H9 (cell line): ENCODE measurements around the gene RASA3. TPM values are rescaled to one million over a fixed set of nuclear protein-coding genes. Genes with fewer than 3 reads are reported as not detected.

Experiments used
- DNase-seq: peaks from one replicate; pipeline ENCODE4 v3.0.0-alpha.2; 2017
- H2AFZ ChIP-seq: one replicate; pipeline ENCODE4 v1.6.1; 2013; ENCODE audit warnings: mild to moderate bottlenecking, low read length, control low read depth, moderate library complexity
- H2AK5ac ChIP-seq: 2 replicates; pipeline ENCODE4 v1.6.1; 2013; ENCODE audit warnings: low read length, control low read depth, mixed read lengths; ENCODE audit not compliant: insufficient read length
- H2BK120ac ChIP-seq: one replicate; pipeline ENCODE4 v1.6.1; 2013; ENCODE audit warnings: low read depth, mild to moderate bottlenecking, low read length, control low read depth, inconsistent platforms; ENCODE audit not compliant: poor library complexity, severe bottlenecking
- H2BK12ac ChIP-seq: 2 replicates; pipeline ENCODE4 v1.6.1; 2013; ENCODE audit warnings: low read length, control low read depth, mixed read lengths, low read depth; ENCODE audit not compliant: insufficient read length
- H2BK15ac ChIP-seq: 2 replicates; pipeline ENCODE4 v1.6.1; 2013; ENCODE audit warnings: low read depth, low read length, control low read depth
- H2BK20ac ChIP-seq: one replicate; pipeline ENCODE4 v1.6.1; 2013; ENCODE audit warnings: low read depth, mild to moderate bottlenecking, low read length, control low read depth, inconsistent platforms; ENCODE audit not compliant: poor library complexity, severe bottlenecking
- H2BK5ac ChIP-seq: 2 replicates; pipeline ENCODE4 v1.6.1; 2013; ENCODE audit warnings: low read length, control low read depth, mixed read lengths; ENCODE audit not compliant: insufficient read length
- H3K14ac ChIP-seq: 2 replicates; pipeline ENCODE4 v1.6.1; 2013; ENCODE audit warnings: low read length, control low read depth; ENCODE audit not compliant: insufficient read depth
- H3K18ac ChIP-seq: 2 replicates; pipeline ENCODE4 v1.6.1; 2013; ENCODE audit warnings: low read depth, mild to moderate bottlenecking, mixed read lengths, low read length, control low read depth; ENCODE audit not compliant: insufficient read length
- H3K23ac ChIP-seq: 2 replicates; pipeline ENCODE4 v1.6.1; 2013; ENCODE audit warnings: low read length, control low read depth, mixed read lengths, low read depth; ENCODE audit not compliant: insufficient read length
- H3K23me2 ChIP-seq: 2 replicates; pipeline ENCODE4 v1.6.1; 2013; ENCODE audit warnings: low read depth, mild to moderate bottlenecking, mixed read lengths, low read length, control low read depth; ENCODE audit not compliant: insufficient read length, poor library complexity, severe bottlenecking
- H3K27ac ChIP-seq: 2 replicates; pipeline ENCODE4 v1.5.1; 2013; ENCODE audit warnings: low read length, control low read depth, mixed read lengths, low read depth; ENCODE audit not compliant: insufficient read length
- H3K27me3 ChIP-seq: 2 replicates; pipeline ENCODE4 v1.6.1; 2013; ENCODE audit warnings: low read length, control low read depth, inconsistent platforms; ENCODE audit not compliant: insufficient read depth
- H3K4ac ChIP-seq: 2 replicates; pipeline ENCODE4 v1.6.1; 2013; ENCODE audit warnings: low read depth, mild to moderate bottlenecking, control low read depth, inconsistent platforms, low read length, moderate library complexity
- H3K4me1 ChIP-seq: 2 replicates; pipeline ENCODE4 v1.6.1; 2013; ENCODE audit warnings: low read length, control low read depth, inconsistent platforms; ENCODE audit not compliant: insufficient read depth
- H3K4me2 ChIP-seq: 2 replicates; pipeline ENCODE4 v1.6.1; 2013; ENCODE audit warnings: low read length, control low read depth, mixed read lengths; ENCODE audit not compliant: insufficient read length, insufficient read depth
- H3K56ac ChIP-seq: 2 replicates; pipeline ENCODE4 v1.6.1; 2013; ENCODE audit warnings: low read depth, mild to moderate bottlenecking, mixed read lengths, low read length, control low read depth; ENCODE audit not compliant: insufficient read length
- H3K79me1 ChIP-seq: 2 replicates; pipeline ENCODE4 v1.6.1; 2013; ENCODE audit warnings: low read depth, mild to moderate bottlenecking, moderate library complexity, low read length, control low read depth, inconsistent platforms; ENCODE audit not compliant: insufficient read depth, poor library complexity, severe bottlenecking
- H3K79me2 ChIP-seq: 2 replicates; pipeline ENCODE4 v1.6.1; 2013; ENCODE audit warnings: low read length, control low read depth, inconsistent platforms; ENCODE audit not compliant: insufficient read depth
- H3K9ac ChIP-seq: 2 replicates; pipeline ENCODE4 v1.6.1; 2013; ENCODE audit warnings: low read length, control low read depth, mixed read lengths; ENCODE audit not compliant: insufficient read length; ENCODE audit errors: extremely low read depth
- H3K9me3 ChIP-seq: one replicate; pipeline ENCODE4 v1.6.1; 2013; ENCODE audit warnings: low read depth, low read length, inconsistent platforms; ENCODE audit not compliant: control insufficient read depth
- H3T11ph ChIP-seq: one replicate; pipeline ENCODE4 v1.6.1; 2013; ENCODE audit warnings: mild to moderate bottlenecking, low read length, control low read depth, inconsistent platforms
- H4K20me1 ChIP-seq: one replicate; pipeline ENCODE4 v1.6.1; 2013; ENCODE audit not compliant: control insufficient read depth, insufficient read length, insufficient read depth
- H4K5ac ChIP-seq: 2 replicates; pipeline ENCODE4 v1.6.1; 2013; ENCODE audit warnings: low read depth, mild to moderate bottlenecking, mixed read lengths, low read length, control low read depth; ENCODE audit not compliant: insufficient read length
- H4K8ac ChIP-seq: replicated peaks from 2 replicates; pipeline ENCODE4 v1.6.1; 2013; ENCODE audit warnings: low read length, control low read depth, mixed read lengths, low read depth; ENCODE audit not compliant: insufficient read length
- H4K91ac ChIP-seq: 2 replicates; pipeline ENCODE4 v1.6.1; 2013; ENCODE audit warnings: low read depth, mild to moderate bottlenecking, moderate library complexity, mixed read lengths, low read length, control low read depth; ENCODE audit not compliant: insufficient read length
- H3K27ac Mint-ChIP-seq, 3 experiments: 2 replicates in 2 of 3; 3 replicates in 1 of 3; pipeline ENCODE4 v1.8.0; 2020 to 2021; ENCODE audit warnings: mixed read lengths in 3 of 3, mild to moderate bottlenecking in 1 of 3, moderate library complexity in 1 of 3
- H3K27me3 Mint-ChIP-seq: 2 replicates; pipeline ENCODE4 v1.8.0; 2021; ENCODE audit warnings: low read depth, mild to moderate bottlenecking, moderate library complexity, mixed read lengths
- H3K36me3 Mint-ChIP-seq, 3 experiments: 2 replicates in 2 of 3; 3 replicates in 1 of 3; pipeline ENCODE4 v1.8.0; 2020 to 2021; ENCODE audit warnings: low read depth in 3 of 3, mixed read lengths in 3 of 3; ENCODE audit not compliant: insufficient read depth in 1 of 3
- H3K4me1 Mint-ChIP-seq, 2 experiments: 2 replicates each; pipeline ENCODE4 v1.8.0; 2020; ENCODE audit warnings: mixed read lengths in 2 of 2
- H3K4me3 Mint-ChIP-seq, 2 experiments: 2 replicates in 1 of 2; 3 replicates in 1 of 2; pipeline ENCODE4 v1.8.0; 2020 to 2021; ENCODE audit warnings: mild to moderate bottlenecking in 2 of 2, mixed read lengths in 2 of 2, moderate library complexity in 1 of 2
- H3K9me3 Mint-ChIP-seq, 2 experiments: 2 replicates in 1 of 2; 3 replicates in 1 of 2; pipeline ENCODE4 v1.8.0; 2020; ENCODE audit warnings: mild to moderate bottlenecking in 2 of 2, mixed read lengths in 2 of 2, moderate library complexity in 1 of 2
- WGBS: extraction: QIAGEN DNeasy Blood & Tissue Kit; methylation state at CpG from one replicate; pipeline ENCODE4 v1.1.7; 2013; ENCODE audit warnings: missing lambda C conversion rate, low lambda C conversion rate, mixed read lengths; ENCODE audit not compliant: insufficient read length; ENCODE audit errors: extremely low coverage; 5-methylcytosine and 5-hydroxymethylcytosine counted together
- total RNA-seq: library from RNA; stranded (reverse); gene quantifications from 2 replicates; pipeline ENCODE4 v1.2.1, GENCODE V29; 2021
- TF ChIP-seq, protein P1 (sequence below): fragments of 200-600 bp; sonication (generic); conservative IDR thresholded peaks from 3 replicates; pipeline ENCODE4 v1.8.0; 2021; ENCODE audit warnings: antibody characterized with exemption, mild to moderate bottlenecking

The RASA3 gene
- total RNA-seq, 1 experiment from 2014 or later, result 12.3 TPM

DNA sequence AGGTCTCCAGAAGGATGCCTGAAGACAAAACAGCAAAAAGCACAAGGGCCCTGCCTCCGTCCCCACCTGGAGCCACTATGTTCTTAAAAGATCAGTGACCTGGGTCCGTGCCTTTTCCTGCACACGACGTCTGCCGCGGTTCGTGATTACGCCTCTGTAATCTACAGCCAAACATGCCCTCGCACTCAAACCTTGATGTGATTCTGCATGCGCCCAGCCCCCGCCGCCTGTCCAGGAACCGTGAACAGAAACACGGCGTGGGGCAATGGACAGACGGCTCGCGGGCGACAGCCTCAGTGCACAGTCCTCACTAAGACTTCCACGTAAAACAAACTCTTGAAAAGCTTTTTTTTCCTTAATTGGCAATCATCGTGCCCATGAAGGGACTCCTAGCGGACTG is 174.1 kb downstream of the RASA3 start:
- H3K27me3 Mint-ChIP-seq, result peaks cover 31% of the 10 kb centered on the region
- H3K27me3 ChIP-seq, result no peaks in the 10 kb centered on the region
- H3K4me1 Mint-ChIP-seq, result no peaks in the 10 kb centered on the region
- H3K23ac ChIP-seq, result no peak overlapping the region
- H4K91ac ChIP-seq, result no peak overlapping the region
- no peaks in the 10 kb centered on the region for H3K4me1 ChIP-seq
- no peak overlapping the region for H2BK20ac ChIP-seq
- H3K27ac Mint-ChIP-seq, result no peak overlapping the region
- H3K23me2 ChIP-seq, result no peaks in the 10 kb centered on the region
- H3K9me3 ChIP-seq, result peaks cover 19% of the 10 kb centered on the region
- no peak overlapping the region for H3K4me2 ChIP-seq
- no peak overlapping the region for H2BK5ac ChIP-seq
- H2BK12ac ChIP-seq, result no peak overlapping the region
- peaks cover 64 to 68% of the 10 kb centered on the region in 2 experiments for H3K9me3 Mint-ChIP-seq
- H3T11ph ChIP-seq, result no peak overlapping the region
- WGBS, result no CpG with 5 or more reads among the region's 22 CpGs
- H4K20me1 ChIP-seq, result no peaks in the 10 kb centered on the region
- H3K56ac ChIP-seq, result no peak overlapping the region
- no peak overlapping the region for H2BK15ac ChIP-seq
- H3K14ac ChIP-seq, result no peak overlapping the region
- no peak for DNase-seq
- no peak overlapping the region for H2AK5ac ChIP-seq
- H3K4ac ChIP-seq, result no peak overlapping the region
- no peaks in the 10 kb centered on the region for H3K79me2 ChIP-seq
- H3K79me1 ChIP-seq, result no peaks in the 10 kb centered on the region
- H3K18ac ChIP-seq, result no peak overlapping the region
- no peak overlapping the region for H2AFZ ChIP-seq
- H3K27ac ChIP-seq, result no peak overlapping the region
- TF ChIP-seq, protein P1, sequence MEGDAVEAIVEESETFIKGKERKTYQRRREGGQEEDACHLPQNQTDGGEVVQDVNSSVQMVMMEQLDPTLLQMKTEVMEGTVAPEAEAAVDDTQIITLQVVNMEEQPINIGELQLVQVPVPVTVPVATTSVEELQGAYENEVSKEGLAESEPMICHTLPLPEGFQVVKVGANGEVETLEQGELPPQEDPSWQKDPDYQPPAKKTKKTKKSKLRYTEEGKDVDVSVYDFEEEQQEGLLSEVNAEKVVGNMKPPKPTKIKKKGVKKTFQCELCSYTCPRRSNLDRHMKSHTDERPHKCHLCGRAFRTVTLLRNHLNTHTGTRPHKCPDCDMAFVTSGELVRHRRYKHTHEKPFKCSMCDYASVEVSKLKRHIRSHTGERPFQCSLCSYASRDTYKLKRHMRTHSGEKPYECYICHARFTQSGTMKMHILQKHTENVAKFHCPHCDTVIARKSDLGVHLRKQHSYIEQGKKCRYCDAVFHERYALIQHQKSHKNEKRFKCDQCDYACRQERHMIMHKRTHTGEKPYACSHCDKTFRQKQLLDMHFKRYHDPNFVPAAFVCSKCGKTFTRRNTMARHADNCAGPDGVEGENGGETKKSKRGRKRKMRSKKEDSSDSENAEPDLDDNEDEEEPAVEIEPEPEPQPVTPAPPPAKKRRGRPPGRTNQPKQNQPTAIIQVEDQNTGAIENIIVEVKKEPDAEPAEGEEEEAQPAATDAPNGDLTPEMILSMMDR, result no peak
- H3K9ac ChIP-seq, result no peak overlapping the region
- peak overlapping the region in 1 of 2 experiments; percentile 9; a peak in 1 of 5 replicates for H3K4me3 Mint-ChIP-seq
- no peak overlapping the region for H4K8ac ChIP-seq
- H2BK120ac ChIP-seq, result no peak overlapping the region
- peaks cover 20 to 44% (median 25%) of the 10 kb centered on the region in 3 experiments for H3K36me3 Mint-ChIP-seq
- no peak overlapping the region for H4K5ac ChIP-seq
